SK-N-SH (cell line): Measurements from ENCODE around the gene RABL2B. TPM values are rescaled to one million over a fixed set of nuclear protein-coding genes. Genes with fewer than 3 reads are reported as not detected.

Experiments used
- CTCF ChIA-PET: fragments of 300-600, 350-600 bp; formaldehyde crosslinking; extraction: SDS; loops from one replicate; lab custom pipeline; 2021; lab: Yijun Ruan, JAX
- POLR2A ChIA-PET: fragments of 350-600 bp; sonication (Branson Sonifier 250); formaldehyde crosslinking; extraction: SDS; loops from one replicate; lab custom pipeline; 2020; ENCODE audit warnings: antibody characterized with exemption, inconsistent platforms; lab: Yijun Ruan, JAX
- DNase-seq: peaks from one replicate; pipeline ENCODE4 v3.0.0; 2012
- H2AFZ ChIP-seq: fragments of 200-600 bp; sonication (generic); 2 replicates; pipeline ENCODE4 v1.8.1; 2016; ENCODE audit warnings: antibody characterized with exemption, mild to moderate bottlenecking, low read depth
- H3F3A ChIP-seq: fragments of 200-600 bp; sonication (generic); replicated peaks from 2 replicates; pipeline ENCODE3; 2016; ENCODE audit warnings: antibody characterized with exemption, mild to moderate bottlenecking; ENCODE audit not compliant: insufficient read depth
- H3K27ac ChIP-seq, 2 experiments: fragments of 200-500 bp in 1 of 2; fragments of 200-600 bp in 1 of 2; sonication (Bioruptor generic) in 1 of 2; sonication (generic), shearing (Covaris generic) in 1 of 2; 2 replicates each; pipeline versions ENCODE4 v1.5.1 to v1.6.1; 2014 to 2016; ENCODE audit warnings: low read depth in 2 of 2, inconsistent platforms in 1 of 2, low read length in 1 of 2, mild to moderate bottlenecking in 1 of 2, mixed read lengths in 1 of 2
- H3K27me3 ChIP-seq: fragments of 200-600 bp; sonication (generic), shearing (Covaris generic); 2 replicates; pipeline ENCODE4 v1.6.1; 2016; ENCODE audit warnings: mixed run types; ENCODE audit not compliant: insufficient read depth
- H3K36me3 ChIP-seq, 2 experiments: fragments of 200-500 bp in 1 of 2; fragments of 200-600 bp in 1 of 2; sonication (Bioruptor generic) in 1 of 2; sonication (generic) in 1 of 2; replicated peaks in 1 of 2; 2 replicates each; pipeline versions ENCODE3 to v1.5.1; 2014 to 2016; ENCODE audit warnings: low read length in 1 of 2, mild to moderate bottlenecking in 1 of 2; ENCODE audit not compliant: insufficient read depth in 2 of 2, control insufficient read depth in 1 of 2
- H3K4me1 ChIP-seq, 2 experiments: fragments of 200-500 bp in 1 of 2; fragments of 200-600 bp in 1 of 2; sonication (Bioruptor generic) in 1 of 2; sonication (generic), shearing (Covaris generic) in 1 of 2; 2 replicates each; pipeline versions ENCODE4 v1.5.1 to v1.6.1; 2014 to 2016; ENCODE audit warnings: low read depth in 1 of 2, low read length in 1 of 2, mixed run types in 1 of 2; ENCODE audit not compliant: insufficient read depth in 2 of 2, control insufficient read depth in 1 of 2
- H3K4me2 ChIP-seq: fragments of 200-600 bp; sonication (generic), shearing (Covaris generic); 2 replicates; pipeline ENCODE4 v1.6.1; 2017; ENCODE audit warnings: mixed run types
- H3K4me3 ChIP-seq, 2 experiments: fragments of 200-500 bp in 1 of 2; fragments of 200-600 bp in 1 of 2; sonication (Bioruptor generic) in 1 of 2; sonication (generic), shearing (Covaris generic) in 1 of 2; 2 replicates each; pipeline versions ENCODE4 v1.5.1 to v1.8.1; 2014 to 2016; ENCODE audit warnings: low read depth in 2 of 2, inconsistent platforms in 1 of 2, low read length in 1 of 2, mild to moderate bottlenecking in 1 of 2, mixed read lengths in 1 of 2, moderate library complexity in 1 of 2
- H3K79me2 ChIP-seq: fragments of 200-600 bp; sonication (generic); 2 replicates; pipeline ENCODE4 v1.8.1; 2017; ENCODE audit warnings: mild to moderate bottlenecking; ENCODE audit not compliant: insufficient read depth
- H3K9ac ChIP-seq: fragments of 200-600 bp; sonication (generic); 2 replicates; pipeline ENCODE4 v1.6.1; 2017; ENCODE audit warnings: mixed run types
- H3K9me2 ChIP-seq: fragments of 200-600 bp; sonication (generic); 2 replicates; pipeline ENCODE4 v1.6.1; 2017; ENCODE audit warnings: mixed run types
- H3K9me3 ChIP-seq: fragments of 200-600 bp; sonication (generic); 2 replicates; pipeline ENCODE4 v1.6.1; 2017; ENCODE audit warnings: mixed run types, mild to moderate bottlenecking, moderate library complexity
- H4K20me1 ChIP-seq: fragments of 200-600 bp; sonication (generic); 2 replicates; pipeline ENCODE4 v1.6.1; 2017; ENCODE audit warnings: mild to moderate bottlenecking, mixed run types; ENCODE audit not compliant: insufficient read depth
- CHD2 ChIP-seq: fragments of 150-350 bp; IDR thresholded peaks from 2 replicates; pipeline ENCODE4 v1.6.1; 2018; ENCODE audit warnings: low read length; ENCODE audit not compliant: partially characterized antibody
- ELF1 ChIP-seq: IDR thresholded peaks from 2 replicates; pipeline ENCODE4 v1.4.0; 2012
- FOXM1 ChIP-seq: IDR thresholded peaks from 2 replicates; pipeline ENCODE4 v1.4.0; 2012; ENCODE audit warnings: low read depth, mild to moderate bottlenecking
- JUND ChIP-seq: IDR thresholded peaks from 2 replicates; pipeline ENCODE4 v1.4.0; 2012
- MAX ChIP-seq: IDR thresholded peaks from 2 replicates; pipeline ENCODE4 v1.4.0; 2012; ENCODE audit warnings: low read depth
- NFIC ChIP-seq: IDR thresholded peaks from 2 replicates; pipeline ENCODE4 v1.4.0; 2012; ENCODE audit warnings: borderline replicate concordance
- NRF1 ChIP-seq: IDR thresholded peaks from 2 replicates; pipeline ENCODE4 v1.6.1; 2012; ENCODE audit warnings: low read depth, mild to moderate bottlenecking, low read length
- PBX3 ChIP-seq: IDR thresholded peaks from 2 replicates; pipeline ENCODE4; 2012
- POLR2AphosphoS5 ChIP-seq: IDR thresholded peaks from 2 replicates; pipeline ENCODE4 v1.6.1; 2012; ENCODE audit warnings: low read depth, low read length
- REST ChIP-seq: IDR thresholded peaks from 2 replicates; pipeline ENCODE4 v1.6.1; 2012; ENCODE audit warnings: mild to moderate bottlenecking, low read depth, low read length, moderate library complexity
- RXRA ChIP-seq: IDR thresholded peaks from 2 replicates; pipeline ENCODE4 v1.4.0; 2012; ENCODE audit warnings: low read depth, mild to moderate bottlenecking, borderline replicate concordance
- SIN3A ChIP-seq: IDR thresholded peaks from 2 replicates; pipeline ENCODE4 v1.6.1; 2012; ENCODE audit warnings: low read depth, mild to moderate bottlenecking, low read length, moderate library complexity, borderline replicate concordance
- TCF12 ChIP-seq: IDR thresholded peaks from 2 replicates; pipeline ENCODE4 v1.4.0; 2012
- TEAD4 ChIP-seq: IDR thresholded peaks from 2 replicates; pipeline ENCODE4 v1.4.0; 2012; ENCODE audit warnings: mild to moderate bottlenecking, borderline replicate concordance; ENCODE audit not compliant: insufficient read depth
- WGBS: methylation state at CpG from one replicate; pipeline ENCODE4 v1.1.6; 2017; ENCODE audit warnings: low lambda C conversion rate; 5-methylcytosine and 5-hydroxymethylcytosine counted together
- polyA plus RNA-seq, 3 experiments: library from polyadenylated mRNA; depleted of rRNA; stranded (reverse); fragments of >200 nt; gene quantifications; 2 replicates each; pipeline ENCODE4 v1.2.3, GENCODE V29; 2012

Gene RABL2B
- polyA plus RNA-seq, 1 of the 3 experiments (the other 2 are of a cell fraction), result 61.7 TPM

GRCh38 chr22:50738649-50739227, 44.7 kb downstream of the RABL2B start (continued):
- TF ChIP-seq REST, result no peak

GRCh38 chr22:50737728-50738648, 45.4 kb downstream of the RABL2B start, which contains the start of gene ACR:
Gene ACR, plus strand, starts transcription at chr22:50738204. Its CDS starts 32 bp downstream, at chr22:50738236.
- 71% methylated on average over 11 of the region's 13 CpGs for WGBS
- Histone ChIP-seq H3K9me2 (no peaks in the 10 kb centered on the region), H3K36me3 (no peaks in the 10 kb centered on the region), H4K20me1 (no peaks in the 10 kb centered on the region), H3K4me3 (no peak within 1 kb of the TSS), H3K79me2 (no peaks in the 10 kb centered on the region), H3K9me3 (no peaks in the 10 kb centered on the region), H3K4me2 (no peak within 1 kb of the TSS)
- ChIA-PET CTCF (interaction anchor here (1.0 kb wide), 1 partner anchor 15 kb away, joined by 4 read pairs; no protein-coding TSS in a partner anchor), POLR2A (no interaction called here)
- TF ChIP-seq SIN3A (no peak), FOXM1 (no peak), NRF1 (no peak), POLR2AphosphoS5 (no peak), RXRA (no peak), PBX3 (no peak), CHD2 (no peak), NFIC (no peak), TEAD4 (no peak), JUND (no peak), ELF1 (no peak), TCF12 (no peak), MAX (no peak)
- TF ChIP-seq, all 33 proteins: peak for 0
- H3K27me3 ChIP-seq, result no peaks in the 10 kb centered on the region
- no peak within 1 kb of the TSS for H3K27ac ChIP-seq
- peaks cover 0 to 11% of the 10 kb centered on the region in 2 experiments; a peak in 1 of 4 replicates for H3K4me1 ChIP-seq
- no peak within 1 kb of the TSS for H3K9ac ChIP-seq
- no peak within 1 kb of the TSS for H2AFZ ChIP-seq
- H3F3A ChIP-seq, result peaks cover 4% of the 10 kb centered on the region
- DNase-seq, result no peak
